ENCODE results near the gene GLYATL1B. TPM values are rescaled to one million over a fixed set of nuclear protein-coding genes. Genes with fewer than 3 reads are reported as not detected.
A peak's percentile ranks its signal among the peaks of the same experiment; 100 is the strongest.
"Not testable (repeated sequence)": the region's sequence is repeated elsewhere in the genome, so short reads cannot be mapped to it uniquely, and the experiment has no call there.

Gene GLYATL1B, protein sequence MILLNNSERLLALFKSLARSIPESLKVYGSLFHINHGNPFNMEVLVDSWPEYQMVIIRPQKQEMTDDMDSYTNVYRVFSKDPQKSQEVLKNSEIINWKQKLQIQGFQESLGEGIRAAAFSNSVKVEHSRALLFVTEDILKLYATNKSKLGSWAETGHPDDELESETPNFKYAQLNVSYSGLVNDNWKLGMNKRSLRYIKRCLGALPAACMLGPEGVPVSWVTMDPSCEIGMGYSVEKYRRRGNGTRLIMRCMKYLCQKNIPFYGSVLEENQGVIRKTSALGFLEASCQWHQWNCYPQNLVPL
- 0.26 TPM for polyA plus RNA-seq

DNA sequence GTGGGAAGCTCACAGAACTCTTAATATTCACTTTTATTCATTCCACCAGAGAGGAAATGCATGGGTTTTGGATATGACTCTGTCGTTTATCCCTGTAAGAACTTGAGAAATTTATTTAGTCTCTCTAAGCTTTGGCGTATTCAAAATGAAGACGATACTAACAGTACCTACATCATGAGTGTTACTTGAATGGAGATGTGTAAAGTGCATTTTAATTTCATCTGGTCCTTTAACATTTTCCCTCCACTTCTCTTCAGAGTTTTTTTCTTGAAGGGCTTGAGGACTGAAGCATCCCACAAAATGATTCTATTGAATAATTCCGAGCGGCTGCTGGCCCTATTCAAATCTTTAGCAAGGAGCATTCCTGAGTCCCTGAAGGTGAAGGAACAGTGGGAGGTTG is at the start of gene GLYATL1B:
Gene GLYATL1B (plus strand): TSS at position 301 of the 400 bp plus-strand sequence. CDS start 0 bp downstream, at position 301.
- Mint-ChIP-seq H3K36me3 (peaks cover 15% of the 10 kb centered on the region), H3K4me1 (peaks cover 21 to 38% (median 26%) of the 10 kb centered on the region in 3 donors)
- not testable (repeated sequence) for H3K27me3 Mint-ChIP-seq, H3K27ac Mint-ChIP-seq, H3K4me3 Mint-ChIP-seq, H3K9me3 Mint-ChIP-seq

DNA sequence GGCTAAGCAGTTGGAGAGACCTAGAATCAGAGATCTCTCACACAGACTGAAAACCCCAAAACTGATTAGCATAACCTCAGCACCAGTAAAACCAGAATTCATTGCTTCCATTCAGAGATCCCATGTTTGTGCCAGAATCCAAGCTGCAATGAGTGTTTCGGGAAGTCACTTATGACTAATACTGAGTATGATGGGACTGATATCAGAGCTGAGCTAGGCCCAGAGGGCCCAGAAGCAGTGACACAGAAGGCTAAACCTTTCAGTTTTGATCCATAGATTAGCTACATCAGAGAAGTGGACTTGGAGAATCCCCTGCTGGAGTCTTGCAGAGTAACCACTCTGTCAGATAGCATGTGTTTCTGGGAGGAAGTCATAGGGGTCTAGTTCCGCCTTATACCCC is 49.6 kb upstream of the GLYATL1B start:
- H3K4me1 Mint-ChIP-seq, H3K9me3 Mint-ChIP-seq, H3K27me3 Mint-ChIP-seq, H3K27ac Mint-ChIP-seq: not testable (repeated sequence)
- H3K4me3 Mint-ChIP-seq, result peak overlapping the region in 1 of 4 donors; percentile 44
- H3K36me3 Mint-ChIP-seq, result peaks cover 13% of the 10 kb centered on the region

DNA sequence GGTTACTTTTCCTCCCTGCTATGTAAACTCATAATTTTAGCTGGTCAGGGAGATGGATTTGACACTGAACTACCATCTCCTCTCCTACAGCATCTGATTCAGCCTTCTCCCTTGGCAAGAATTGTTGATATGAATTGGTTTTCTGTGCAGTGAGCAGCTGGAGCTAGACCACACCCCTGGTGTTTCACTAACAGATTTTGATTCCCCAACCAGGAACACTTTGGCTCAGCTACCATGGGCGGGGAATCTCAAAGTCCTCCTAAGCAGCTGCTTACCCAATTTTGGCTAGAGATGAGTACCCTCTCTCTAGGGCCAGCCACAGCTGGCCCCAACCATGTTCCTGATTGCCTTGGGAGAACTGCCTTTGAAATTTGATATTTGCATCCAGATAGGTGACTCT is 48.7 kb upstream of the GLYATL1B start:
- H3K4me1 Mint-ChIP-seq, H3K4me3 Mint-ChIP-seq, H3K27me3 Mint-ChIP-seq, H3K27ac Mint-ChIP-seq, H3K9me3 Mint-ChIP-seq: not testable (repeated sequence)
- H3K36me3 Mint-ChIP-seq, result peaks cover 18% of the 10 kb centered on the region

DNA sequence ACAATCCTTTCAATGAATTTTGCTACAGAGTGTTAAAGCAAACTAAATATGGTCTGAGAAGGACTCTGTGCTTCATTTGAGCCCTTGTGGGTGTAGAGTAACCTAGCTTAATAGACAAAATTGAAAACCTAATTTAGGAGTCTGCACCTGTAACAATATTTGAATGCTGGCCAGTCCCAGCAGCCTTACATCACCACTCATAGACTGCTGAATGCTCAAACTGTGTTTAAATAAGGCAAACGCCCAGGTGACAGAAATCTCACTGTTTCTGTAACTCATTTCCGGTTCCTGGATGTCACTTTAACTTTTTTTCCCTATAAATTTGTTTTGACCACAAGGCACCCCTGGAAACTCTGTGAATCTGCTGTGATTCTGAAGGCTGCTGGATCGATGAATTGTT is 45.5 kb upstream of the GLYATL1B start:
- H3K4me3 Mint-ChIP-seq, result no peak overlapping the region
- H3K9me3 Mint-ChIP-seq, result peaks cover 0 to 3% (median 2%) of the 10 kb centered on the region in 3 donors
- H3K36me3 Mint-ChIP-seq, result peaks cover 25% of the 10 kb centered on the region
- H3K27me3 Mint-ChIP-seq, result peaks cover 2% of the 10 kb centered on the region
- H3K27ac Mint-ChIP-seq, result no peak overlapping the region
- peaks cover 0 to 7% (median 1%) of the 10 kb centered on the region in 3 donors for H3K4me1 Mint-ChIP-seq

DNA sequence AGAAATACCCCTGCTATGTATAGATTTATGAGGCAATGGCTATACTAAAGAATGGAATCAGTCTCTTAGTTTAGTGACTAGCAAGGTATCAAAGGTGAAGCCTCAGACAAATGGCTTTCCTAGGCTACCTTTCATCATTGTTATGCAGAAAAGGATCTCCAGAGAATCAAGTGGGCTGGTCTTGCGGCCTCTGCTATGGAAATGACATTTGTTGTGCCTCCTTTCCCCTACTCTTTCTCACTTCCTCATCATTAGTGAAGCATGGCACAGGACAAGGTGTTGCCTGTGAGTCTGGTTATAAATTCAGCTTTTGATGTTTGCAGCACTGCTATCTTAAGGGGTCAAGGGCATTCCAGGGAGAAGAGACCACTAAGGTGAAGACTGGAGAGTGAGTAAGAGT is 34.7 kb upstream of the GLYATL1B start:
- H3K27me3 Mint-ChIP-seq, H3K9me3 Mint-ChIP-seq: not testable (repeated sequence)
- Mint-ChIP-seq H3K4me1 (peaks cover 24 to 46% (median 38%) of the 10 kb centered on the region in 3 donors), H3K36me3 (peaks cover 15% of the 10 kb centered on the region), H3K27ac (peak overlapping the region in 2 of 3 donors; percentile 0 to 17), H3K4me3 (peak overlapping the region in 2 of 4 donors; percentile 47 to 59)

DNA sequence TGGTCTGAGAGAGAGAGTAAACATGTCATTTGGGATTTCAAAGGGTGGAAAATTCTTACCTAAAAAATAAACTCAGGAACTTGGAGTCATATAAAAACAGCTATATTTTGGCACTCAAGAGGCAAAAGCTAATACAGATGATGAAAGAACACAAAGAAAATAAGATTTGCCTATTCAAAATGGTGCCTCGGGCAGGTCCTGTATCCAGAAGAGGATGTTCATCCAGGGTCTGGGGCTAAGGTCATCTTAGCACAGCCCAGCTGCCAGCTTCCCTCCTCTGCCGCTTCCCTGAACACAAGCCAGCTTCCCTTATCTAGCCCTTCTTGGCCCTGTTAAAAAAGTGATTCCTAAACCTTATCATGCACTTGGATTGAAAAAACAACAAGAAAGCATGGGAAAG is 33.8 kb upstream of the GLYATL1B start:
- H3K27me3 Mint-ChIP-seq, H3K9me3 Mint-ChIP-seq, H3K27ac Mint-ChIP-seq: not testable (repeated sequence)
- Mint-ChIP-seq H3K4me1 (peaks cover 28 to 52% (median 41%) of the 10 kb centered on the region in 3 donors), H3K4me3 (peak overlapping the region in 1 of 4 donors; percentile 29), H3K36me3 (peaks cover 15% of the 10 kb centered on the region)

DNA sequence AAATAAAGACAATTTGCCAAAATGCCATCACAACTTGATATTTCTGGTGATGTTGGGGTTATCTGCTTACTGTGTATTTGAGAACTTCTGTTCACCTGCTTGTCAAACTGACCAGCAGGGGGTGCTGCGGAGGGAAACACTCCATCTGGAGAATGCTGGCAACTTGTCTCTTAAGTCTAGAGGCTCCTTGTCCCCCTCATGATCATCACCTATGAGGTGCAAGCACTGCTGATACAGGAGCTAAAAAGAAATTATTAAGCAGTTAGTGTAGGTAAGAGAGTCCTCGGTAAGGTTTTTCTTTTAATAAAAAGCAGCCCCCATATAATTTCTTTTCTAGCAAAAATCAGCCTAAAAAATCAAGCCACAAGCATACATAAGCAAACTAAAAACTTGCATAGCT is 32.7 kb upstream of the GLYATL1B start:
- no peaks in the 10 kb centered on the region for H3K27me3 Mint-ChIP-seq
- no peaks in the 10 kb centered on the region for H3K9me3 Mint-ChIP-seq
- peak overlapping the region in 2 of 3 donors; percentile 10 to 26 for H3K27ac Mint-ChIP-seq
- peaks cover 34 to 57% (median 46%) of the 10 kb centered on the region in 3 donors for H3K4me1 Mint-ChIP-seq
- H3K4me3 Mint-ChIP-seq, result peak overlapping the region in 3 of 4 donors; percentile 1 to 29 (median 15)
- H3K36me3 Mint-ChIP-seq, result peaks cover 7% of the 10 kb centered on the region

DNA sequence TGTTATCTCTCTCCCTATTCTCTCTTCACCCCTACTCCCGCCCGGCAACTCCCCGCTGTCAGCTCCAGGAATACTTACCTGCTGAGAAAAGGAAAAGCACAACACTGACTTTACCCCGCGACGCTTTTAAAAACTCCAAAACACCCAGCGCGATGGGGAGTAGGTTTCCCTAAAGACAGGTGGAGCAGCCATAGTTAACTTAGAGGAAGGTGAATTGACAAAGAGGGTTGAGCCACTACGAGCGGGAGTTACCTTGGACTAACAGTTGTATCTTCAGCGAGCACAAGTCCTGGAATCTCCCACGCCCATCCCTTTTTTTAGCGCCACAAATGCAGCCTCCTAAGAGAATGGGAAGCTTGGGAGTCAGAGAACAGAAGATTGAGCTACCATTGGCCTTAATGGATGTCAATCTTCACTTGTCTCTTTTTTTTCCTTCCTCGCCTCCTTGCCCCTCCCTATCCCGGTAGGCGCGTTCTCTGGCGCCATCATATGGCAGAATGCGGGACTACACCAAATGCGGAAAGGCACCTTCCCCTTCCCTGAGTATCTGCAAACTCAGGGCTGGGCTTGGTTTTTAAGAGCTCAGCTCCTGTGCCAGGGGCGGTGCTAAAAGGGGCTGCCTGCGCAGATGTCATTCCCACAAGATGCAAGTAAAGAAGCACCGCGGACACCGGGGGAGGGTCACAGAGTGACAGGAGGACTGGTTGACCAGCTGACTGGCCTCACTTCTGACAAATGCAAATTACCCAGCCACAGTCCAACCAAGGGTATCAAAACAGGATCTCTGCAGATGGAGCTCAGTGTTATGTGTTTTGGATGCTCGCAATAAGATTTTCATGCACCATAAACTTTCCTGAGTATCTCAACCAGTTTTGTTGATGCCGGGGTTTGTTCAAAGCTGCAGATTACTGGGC is 27.7 kb upstream of the GLYATL1B start:
- H3K36me3 Mint-ChIP-seq, H3K27me3 Mint-ChIP-seq, H3K9me3 Mint-ChIP-seq: not testable (repeated sequence)
- peak overlapping the region; percentile 85 to 97 (median 92) for H3K4me3 Mint-ChIP-seq
- H3K27ac Mint-ChIP-seq, result peak overlapping the region; percentile 9 to 85 (median 54)
- peaks cover 30 to 43% (median 38%) of the 10 kb centered on the region in 3 donors for H3K4me1 Mint-ChIP-seq

DNA sequence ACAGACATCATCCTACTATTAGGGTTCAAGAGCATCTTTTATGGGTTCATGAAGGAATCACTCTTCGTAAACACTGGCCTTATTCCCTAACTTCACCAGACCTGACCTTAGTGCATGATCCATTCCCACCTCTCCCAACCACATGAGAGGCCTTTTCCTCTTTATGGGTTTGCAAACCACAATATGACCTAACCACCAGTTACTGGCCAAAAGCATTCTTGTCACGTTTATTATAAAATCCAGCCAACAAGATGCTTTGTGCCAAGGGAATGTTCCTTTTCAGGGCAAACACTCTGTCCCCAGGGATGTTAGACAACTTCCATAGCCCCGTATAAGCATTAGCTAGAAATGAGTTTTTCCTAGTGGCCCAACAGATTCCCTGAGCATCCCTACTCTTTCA is 26.0 kb upstream of the GLYATL1B start:
- not testable (repeated sequence) for H3K27me3 Mint-ChIP-seq, H3K36me3 Mint-ChIP-seq, H3K27ac Mint-ChIP-seq, H3K9me3 Mint-ChIP-seq
- Mint-ChIP-seq H3K4me1 (peaks cover 21 to 36% (median 26%) of the 10 kb centered on the region in 3 donors), H3K4me3 (peak overlapping the region in 1 of 4 donors; percentile 27)

DNA sequence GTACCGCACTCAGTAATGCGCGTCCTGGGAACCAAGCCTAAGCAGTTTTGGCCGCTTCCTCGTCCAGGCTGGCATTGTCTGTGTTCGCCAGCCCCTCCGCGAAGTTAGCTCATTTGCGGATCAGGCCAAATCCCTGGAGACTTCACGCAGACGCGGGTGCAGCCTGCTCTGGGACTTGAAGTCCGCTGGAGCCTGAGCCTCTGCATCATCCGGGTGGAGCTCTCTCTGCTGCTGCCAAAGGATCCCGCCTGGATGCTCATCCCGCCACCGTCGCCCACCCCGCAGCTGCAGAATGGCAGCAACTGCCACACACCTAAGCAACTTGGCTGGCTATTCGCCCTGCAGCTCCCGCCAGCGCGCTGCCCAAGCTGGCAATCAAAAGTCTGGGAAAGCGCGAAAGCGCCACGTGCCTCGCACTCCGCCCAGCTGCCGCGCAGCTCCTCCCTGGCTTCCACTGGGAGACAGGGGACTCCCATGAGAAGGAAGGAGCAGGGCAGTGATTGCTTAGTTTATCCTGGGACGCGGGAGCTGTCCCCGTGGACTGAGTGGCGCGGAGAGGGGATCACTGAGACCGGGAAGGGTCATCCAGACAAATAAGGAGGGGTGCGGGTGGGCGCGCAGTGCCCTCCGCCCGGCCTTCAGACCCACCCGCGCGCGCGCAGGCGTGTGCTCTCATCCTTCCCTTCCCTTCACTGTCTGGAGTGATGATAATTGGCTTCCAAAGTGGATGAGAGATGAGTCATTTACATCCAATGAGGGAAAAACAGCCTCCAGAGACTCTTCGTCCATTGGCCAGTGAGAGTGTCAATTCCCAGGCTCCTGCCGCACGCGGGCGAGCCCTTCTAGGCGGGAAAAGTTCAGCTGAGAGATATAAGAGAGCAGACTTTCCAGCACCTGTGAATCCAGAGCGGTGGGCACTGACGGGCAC is 23.2 kb upstream of the GLYATL1B start:
- no peaks in the 10 kb centered on the region for H3K36me3 Mint-ChIP-seq
- no peak overlapping the region for H3K4me3 Mint-ChIP-seq
- H3K9me3 Mint-ChIP-seq, result no peaks in the 10 kb centered on the region
- peaks cover 15 to 21% (median 21%) of the 10 kb centered on the region in 3 donors for H3K4me1 Mint-ChIP-seq
- H3K27ac Mint-ChIP-seq, result no peak overlapping the region
- H3K27me3 Mint-ChIP-seq, result no peaks in the 10 kb centered on the region

DNA sequence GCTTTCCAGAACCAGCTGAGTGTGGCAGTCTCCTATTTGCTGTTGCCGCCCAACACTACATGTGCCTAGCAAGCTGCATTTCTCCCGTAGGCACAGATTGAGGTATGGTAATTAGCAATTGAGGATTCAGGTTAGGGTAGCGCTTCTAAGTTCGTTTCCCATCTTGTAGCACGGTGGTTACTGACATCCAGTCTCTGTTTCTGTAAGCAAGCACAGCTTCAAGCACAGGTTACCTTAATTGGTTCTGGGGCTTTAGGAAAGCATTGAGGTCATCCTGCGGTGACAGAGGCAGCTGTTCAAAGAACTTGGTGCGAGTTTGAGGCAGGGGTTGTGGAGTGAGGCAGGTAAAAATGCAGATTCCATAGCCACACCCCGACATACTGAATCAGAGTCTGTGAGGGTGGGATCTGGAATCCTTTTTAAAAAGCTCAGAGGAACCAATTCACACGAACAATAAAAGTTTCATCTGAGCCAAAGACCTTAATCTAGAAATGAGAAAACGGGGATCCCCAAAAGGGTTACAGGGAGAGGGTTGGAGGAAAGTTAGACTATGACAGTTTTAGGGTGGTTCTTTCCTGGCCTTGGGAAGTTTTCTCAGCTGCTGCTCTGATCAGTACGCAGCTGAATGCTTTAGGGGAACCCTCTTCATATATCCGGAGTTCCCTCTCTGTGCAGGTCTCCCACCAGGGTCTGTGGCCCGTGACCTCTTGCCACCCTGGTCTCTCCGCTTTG is 21.9 kb upstream of the GLYATL1B start:
- H3K27me3 Mint-ChIP-seq, H3K27ac Mint-ChIP-seq, H3K36me3 Mint-ChIP-seq, H3K9me3 Mint-ChIP-seq, H3K4me1 Mint-ChIP-seq: not testable (repeated sequence)
- peak overlapping the region in 1 of 4 donors; percentile 70 for H3K4me3 Mint-ChIP-seq

DNA sequence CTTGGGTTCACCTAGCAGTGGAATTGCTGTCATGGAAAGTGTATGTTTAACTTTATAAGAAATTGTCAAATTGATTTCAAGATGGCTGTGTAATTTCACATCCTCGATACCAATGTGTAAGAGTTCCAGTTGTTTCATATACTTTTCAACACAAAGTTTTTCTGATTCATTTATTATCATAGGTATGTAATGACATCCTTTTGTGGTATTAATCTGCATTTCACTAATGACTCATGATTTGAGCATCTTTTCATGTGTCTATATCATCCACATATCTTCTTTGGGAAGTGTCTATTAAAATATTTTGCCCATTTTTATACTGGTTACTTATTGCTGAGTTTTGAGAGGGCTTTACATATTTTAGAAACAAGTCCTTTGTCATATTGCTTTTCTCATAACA is 17.0 kb upstream of the GLYATL1B start:
- peaks cover 5% of the 10 kb centered on the region for H3K27me3 Mint-ChIP-seq
- no peak overlapping the region for H3K4me3 Mint-ChIP-seq
- H3K4me1 Mint-ChIP-seq, result peaks cover 0 to 4% (median under 1%) of the 10 kb centered on the region in 3 donors
- H3K9me3 Mint-ChIP-seq, result peaks cover 4 to 12% (median 7%) of the 10 kb centered on the region in 3 donors
- H3K36me3 Mint-ChIP-seq, result peaks cover 7% of the 10 kb centered on the region
- H3K27ac Mint-ChIP-seq, result no peak overlapping the region

DNA sequence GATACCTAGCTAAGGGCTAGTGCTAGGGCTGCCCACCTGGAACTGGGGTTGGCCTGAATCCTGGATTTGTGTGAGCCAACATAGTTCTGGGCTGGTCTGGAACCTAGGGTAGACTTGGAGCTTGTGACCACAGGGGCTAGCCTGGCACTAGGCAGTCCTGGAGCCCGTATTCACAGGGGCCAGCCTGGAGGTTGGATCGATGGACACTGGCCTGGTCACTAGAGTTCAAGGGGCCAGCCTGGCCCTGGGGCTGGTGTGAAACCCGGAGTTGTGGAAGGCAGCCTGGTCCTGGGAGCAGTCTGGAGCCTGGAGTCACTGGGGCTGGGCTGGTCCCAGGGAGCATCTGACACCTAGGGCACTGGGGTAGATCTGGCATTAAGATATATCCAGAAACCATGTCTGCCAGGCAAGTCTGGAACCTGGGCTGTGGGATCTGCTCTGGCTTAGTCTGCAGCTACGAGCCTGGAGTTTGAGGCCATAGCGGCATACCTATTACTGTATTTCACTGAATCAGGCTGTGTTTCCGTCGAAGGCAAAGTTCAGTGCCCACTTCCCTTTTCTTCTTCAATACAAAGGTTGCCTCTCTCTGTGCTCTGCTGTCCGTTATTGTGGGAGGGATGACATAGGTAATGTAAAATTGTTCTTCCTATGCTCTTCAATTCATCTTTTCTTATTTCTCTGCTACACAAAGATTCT is 9.1 kb upstream of the GLYATL1B start:
- Mint-ChIP-seq H3K4me3 (peak overlapping the region; percentile 4 to 89 (median 42)), H3K36me3 (peaks cover 4% of the 10 kb centered on the region), H3K27ac (peak overlapping the region; percentile 75 to 86 (median 82))

More for the DNA sequence above, 9.1 kb upstream of the GLYATL1B start:
- Mint-ChIP-seq H3K27me3 (no peaks in the 10 kb centered on the region), H3K4me1 (peaks cover 35 to 50% (median 42%) of the 10 kb centered on the region in 3 donors), H3K9me3 (peaks cover 5 to 10% (median 7%) of the 10 kb centered on the region in 3 donors)

Data from IgD-negative memory B cell (primary cell).